GM12864 (cell line): ENCODE data around the gene COA1.
"Not testable (repeated sequence)": the region's sequence is repeated elsewhere in the genome, so short reads cannot be mapped to it uniquely, and the experiment has no call there.

Experiments used
- DNase-seq: peaks from one replicate; pipeline ENCODE4 v3.0.0-alpha.2; 2011; ENCODE audit warnings: low read depth
- H3K4me3 ChIP-seq: 2 replicates; pipeline ENCODE4 v1.5.1; 2011; ENCODE audit warnings: mild to moderate bottlenecking, low read depth, low read length, control low read depth
- TF ChIP-seq, protein P1 (sequence below): IDR thresholded peaks from 2 replicates; pipeline ENCODE4 v1.5.1; 2011; ENCODE audit warnings: low read depth, mild to moderate bottlenecking, moderate library complexity, low read length, control low read depth, inconsistent platforms; ENCODE audit errors: missing control alignments

Gene COA1

DNA sequence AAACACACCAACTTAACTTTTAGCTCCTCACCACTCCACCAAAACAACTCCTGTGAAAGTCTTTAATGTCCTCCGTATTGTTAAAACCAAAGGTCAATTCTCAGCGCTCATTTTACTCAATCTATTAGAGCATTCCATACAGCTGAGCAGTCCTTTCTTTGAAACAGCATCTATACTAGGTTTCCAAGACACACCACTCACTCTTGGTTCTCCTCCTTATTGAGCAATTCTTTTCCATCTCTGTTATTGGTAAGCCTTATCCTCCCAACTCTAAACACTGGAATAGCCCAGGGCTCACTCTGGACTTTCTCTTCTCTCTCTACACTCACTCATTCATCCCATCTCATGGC lies 34.9 kb downstream of the COA1 start:
- DNase-seq = no peak
- TF ChIP-seq, protein P1, sequence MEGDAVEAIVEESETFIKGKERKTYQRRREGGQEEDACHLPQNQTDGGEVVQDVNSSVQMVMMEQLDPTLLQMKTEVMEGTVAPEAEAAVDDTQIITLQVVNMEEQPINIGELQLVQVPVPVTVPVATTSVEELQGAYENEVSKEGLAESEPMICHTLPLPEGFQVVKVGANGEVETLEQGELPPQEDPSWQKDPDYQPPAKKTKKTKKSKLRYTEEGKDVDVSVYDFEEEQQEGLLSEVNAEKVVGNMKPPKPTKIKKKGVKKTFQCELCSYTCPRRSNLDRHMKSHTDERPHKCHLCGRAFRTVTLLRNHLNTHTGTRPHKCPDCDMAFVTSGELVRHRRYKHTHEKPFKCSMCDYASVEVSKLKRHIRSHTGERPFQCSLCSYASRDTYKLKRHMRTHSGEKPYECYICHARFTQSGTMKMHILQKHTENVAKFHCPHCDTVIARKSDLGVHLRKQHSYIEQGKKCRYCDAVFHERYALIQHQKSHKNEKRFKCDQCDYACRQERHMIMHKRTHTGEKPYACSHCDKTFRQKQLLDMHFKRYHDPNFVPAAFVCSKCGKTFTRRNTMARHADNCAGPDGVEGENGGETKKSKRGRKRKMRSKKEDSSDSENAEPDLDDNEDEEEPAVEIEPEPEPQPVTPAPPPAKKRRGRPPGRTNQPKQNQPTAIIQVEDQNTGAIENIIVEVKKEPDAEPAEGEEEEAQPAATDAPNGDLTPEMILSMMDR = no peak
- H3K4me3 ChIP-seq = no peak overlapping the region

DNA sequence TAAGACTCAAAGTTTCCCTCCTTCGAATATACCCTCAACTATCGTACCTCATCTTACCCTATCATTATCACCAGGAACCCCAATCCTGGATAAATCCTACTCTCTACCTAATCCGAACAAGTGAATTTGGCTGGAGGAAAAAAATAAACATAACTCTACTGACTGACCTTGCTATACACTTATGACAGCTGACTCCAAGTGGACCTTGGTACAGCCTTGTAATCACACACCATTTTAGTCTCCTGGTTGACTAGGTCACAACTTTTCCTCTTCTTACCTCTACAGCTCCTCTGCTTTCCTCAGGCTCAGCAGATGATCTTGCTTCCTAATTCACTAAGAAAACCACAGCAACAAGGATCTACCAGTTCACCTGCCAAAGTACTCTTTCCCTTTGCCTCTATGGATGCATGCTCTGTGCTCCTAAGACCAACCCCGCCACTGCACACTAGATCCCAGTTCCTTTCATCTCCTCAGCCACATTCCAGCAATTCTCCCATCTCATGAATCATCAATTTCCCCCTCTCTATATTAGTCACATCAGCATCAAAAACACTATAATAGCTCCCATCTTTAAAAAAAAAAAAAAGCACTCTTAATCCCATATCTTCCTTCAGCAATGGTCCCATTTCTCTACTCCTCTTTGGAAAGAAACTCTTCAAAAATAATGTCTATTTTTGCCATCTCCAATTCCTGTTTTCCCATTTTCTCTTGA lies 35.5 kb downstream of the COA1 start:
- TF ChIP-seq, protein P1 = no peak
- no peak overlapping the region for H3K4me3 ChIP-seq
- DNase-seq = no peak

DNA sequence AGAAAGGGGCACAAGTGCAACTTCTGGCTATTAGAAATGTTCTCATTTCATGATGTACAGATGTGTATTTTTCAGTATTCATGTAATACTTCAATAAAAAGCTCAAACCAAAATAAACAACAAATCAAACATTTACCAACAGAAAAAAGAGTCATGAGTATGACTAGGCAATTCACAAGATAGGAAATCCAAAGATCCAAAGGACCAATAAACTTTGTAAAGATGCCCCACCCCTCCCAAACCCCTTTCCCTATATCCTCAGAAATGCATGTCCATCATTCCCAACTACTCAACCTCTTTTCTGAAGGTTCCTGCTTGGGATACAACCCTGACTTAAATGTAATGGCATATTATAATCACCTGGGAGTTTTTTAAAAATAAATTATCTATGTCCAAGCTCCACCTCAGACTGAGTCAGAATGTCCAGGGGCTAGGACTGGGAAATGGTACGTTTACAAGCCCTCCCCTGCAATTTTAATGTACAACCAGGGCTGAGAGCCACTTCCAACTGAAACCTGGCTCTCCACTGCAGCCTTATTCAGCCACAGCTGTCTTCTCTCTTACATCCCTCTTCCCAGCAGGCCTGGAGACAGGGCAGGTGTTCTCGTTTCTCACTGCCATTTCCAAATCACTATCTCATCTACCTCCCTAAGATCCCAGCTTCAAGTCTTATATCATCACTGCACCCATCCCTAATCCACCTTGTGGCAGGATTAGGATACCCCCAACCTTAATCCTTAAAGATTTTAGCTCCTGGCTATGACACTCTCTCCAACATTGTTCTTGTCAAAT lies 36.5 kb downstream of the COA1 start:
- TF ChIP-seq, protein P1 = no peak
- H3K4me3 ChIP-seq = no peak overlapping the region
- no peak for DNase-seq

DNA sequence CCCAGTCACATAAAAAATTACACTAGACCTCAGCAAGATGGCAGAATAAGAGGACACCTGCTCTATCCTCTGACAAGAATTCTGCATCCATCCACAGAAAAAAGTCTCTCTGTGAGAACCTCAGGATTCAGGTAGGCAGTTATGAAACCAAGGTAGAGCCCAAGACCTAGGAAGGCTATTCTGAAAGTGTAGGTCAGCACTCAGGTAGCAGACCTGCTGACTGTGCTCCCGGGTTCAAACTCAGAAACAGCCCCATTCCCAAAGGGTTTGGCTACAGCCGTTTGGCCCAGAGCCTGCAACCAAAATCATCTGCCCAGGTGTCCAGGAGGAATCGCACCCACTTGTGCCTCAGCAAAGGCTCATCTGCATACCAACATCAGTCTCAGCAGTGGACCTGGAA lies 37.7 kb downstream of the COA1 start:
- TF ChIP-seq, protein P1 = no peak
- no peak overlapping the region for H3K4me3 ChIP-seq
- DNase-seq = no peak

DNA sequence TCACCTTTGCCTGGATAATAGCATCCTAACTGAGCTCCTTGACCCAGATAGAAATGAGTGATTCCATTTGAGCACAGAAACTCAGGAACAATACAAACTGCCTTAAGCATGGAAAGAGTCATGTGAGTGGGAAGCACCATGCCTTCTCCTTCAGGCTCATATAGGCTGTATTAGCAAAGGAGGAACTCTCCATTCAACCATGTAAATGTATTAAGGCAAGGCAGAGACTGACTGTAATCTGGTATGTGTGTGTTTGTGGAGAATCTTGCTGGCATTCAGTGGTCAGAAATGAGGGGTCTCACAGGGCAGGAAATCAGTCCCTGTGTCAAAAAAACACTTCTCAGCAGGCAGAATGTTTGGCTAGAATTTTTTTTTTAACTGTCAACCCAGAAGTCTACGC lies 40.2 kb downstream of the COA1 start:
- no peak for DNase-seq
- TF ChIP-seq, protein P1 = no peak
- no peak overlapping the region for H3K4me3 ChIP-seq

DNA sequence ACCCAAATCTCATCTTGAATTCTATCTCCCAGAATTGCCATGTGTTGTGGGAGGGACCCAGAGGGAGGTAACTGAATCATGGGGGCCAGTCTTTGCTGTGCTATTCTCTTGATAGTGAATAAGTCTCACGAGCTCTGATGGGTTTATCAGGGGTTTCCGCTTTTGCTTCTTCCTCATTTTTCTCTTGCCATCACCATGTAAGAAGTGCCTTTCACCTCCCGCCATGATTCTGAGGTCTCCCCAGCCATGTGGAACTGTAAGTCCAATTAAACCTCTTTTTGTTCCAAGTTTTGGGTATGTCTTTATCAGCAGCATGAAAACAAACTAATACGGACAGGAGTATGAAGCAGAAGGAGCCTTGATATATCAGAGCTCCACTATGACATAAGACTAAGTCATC lies 41.5 kb downstream of the COA1 start:
- DNase-seq, H3K4me3 ChIP-seq: not testable (repeated sequence)

DNA sequence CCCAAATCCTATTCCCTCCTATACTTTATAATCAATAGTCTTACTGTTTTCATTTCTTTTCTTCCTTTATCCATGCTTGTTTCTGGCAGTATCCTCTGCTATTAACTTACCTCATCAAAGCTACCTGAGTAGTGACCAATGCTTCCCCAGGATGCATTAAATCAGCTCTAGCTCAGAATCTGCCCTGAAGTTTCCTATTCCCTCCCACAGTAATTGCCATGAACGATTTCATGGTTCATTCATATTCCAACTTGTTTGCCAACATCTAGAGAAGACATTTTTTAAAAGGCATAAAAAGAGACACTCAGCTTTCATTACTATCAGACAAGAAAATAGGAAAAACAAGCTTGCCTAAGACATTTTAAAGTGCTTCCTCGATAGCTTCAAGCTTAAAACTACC lies 42.3 kb downstream of the COA1 start:
- DNase-seq = no peak

More for the DNA sequence above, 42.3 kb downstream of the COA1 start:
- TF ChIP-seq, protein P1 = no peak
- no peak overlapping the region for H3K4me3 ChIP-seq
